Midbrain (tissue), 1 donor: ENCODE data around the gene IL18RAP.

Source experiments
- DNase-seq: peaks from one replicate; lab custom pipeline; 2025; lab: John Stamatoyannopoulos, UW

Gene IL18RAP

DNA sequence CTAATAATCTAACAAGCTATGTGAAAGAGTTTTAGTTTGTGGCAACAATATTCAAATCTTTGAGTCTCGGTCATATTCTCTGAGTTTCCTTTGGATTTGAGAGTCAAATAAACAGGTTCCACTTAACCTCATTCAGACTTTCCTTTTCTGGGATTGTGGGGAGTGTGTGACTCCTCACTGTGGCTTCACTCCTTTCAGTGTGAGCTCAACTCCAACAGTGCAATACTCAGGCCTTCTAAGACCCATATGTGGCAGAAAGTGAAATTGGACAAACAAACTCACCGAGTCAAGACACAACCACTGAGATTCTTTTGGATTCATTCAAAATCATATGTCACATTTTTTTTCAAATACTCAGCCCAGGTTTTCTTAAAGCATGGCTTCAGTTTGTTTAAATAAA lies 75.5 kb downstream of the IL18RAP start:
- no peak for DNase-seq

- no peak for DNase-seq
Measured at GRCh38 chr2:102499558-102499957, 76.6 kb downstream of the IL18RAP start.
